HG03571 (cell line): ENCODE results near the gene USP7.
"Not testable (repeated sequence)": the region's sequence is repeated elsewhere in the genome, so short reads cannot be mapped to it uniquely, and the experiment has no call there.

Source experiments
- ATAC-seq: cut with Tn5 transposase; IDR thresholded peaks from one replicate; pipeline ENCODE4 v1.9.1; 2021; ENCODE audit not compliant: unreplicated experiment

Gene USP7

GRCh38 chr16:8975039-8975438, 11.3 kb upstream of the USP7 start:
- ATAC-seq: no peak

- no peak for ATAC-seq
These were observed 9.3 kb upstream of the USP7 start for GRCh38 chr16:8972843-8973586.

GRCh38 chr16:8971416-8971815, 7.7 kb upstream of the USP7 start:
- ATAC-seq: no peak

GRCh38 chr16:8969202-8969897, 5.6 kb upstream of the USP7 start:
- ATAC-seq: not testable (repeated sequence)

GRCh38 chr16:8968054-8968453, 4.3 kb upstream of the USP7 start:
- ATAC-seq: not testable (repeated sequence)

GRCh38 chr16:8967132-8967821, 3.6 kb upstream of the USP7 start:
- ATAC-seq: no peak

GRCh38 chr16:8966817-8967131, 3.1 kb upstream of the USP7 start:
- ATAC-seq: no peak

GRCh38 chr16:8964462-8964861, 756 bp upstream of the USP7 start:
- no peak for ATAC-seq

GRCh38 chr16:8963010-8963820, 491 bp downstream of the USP7 start:
- ATAC-seq: no peak

- ATAC-seq: peak; percentile 23
These were observed 1.2 kb downstream of the USP7 start for GRCh38 chr16:8962393-8963009.

- ATAC-seq: no peak
These were observed 1.8 kb downstream of the USP7 start for GRCh38 chr16:8961811-8962390.

GRCh38 chr16:8960788-8961109, 3.0 kb downstream of the USP7 start:
- ATAC-seq: no peak

GRCh38 chr16:8959921-8960787, 3.6 kb downstream of the USP7 start:
- no peak for ATAC-seq

- no peak for ATAC-seq
These were observed 5.2 kb downstream of the USP7 start for GRCh38 chr16:8958344-8959167.

- ATAC-seq: no peak
These were observed 6.1 kb downstream of the USP7 start for GRCh38 chr16:8957509-8958157.

GRCh38 chr16:8957063-8957397, 6.7 kb downstream of the USP7 start:
- ATAC-seq: no peak

GRCh38 chr16:8956265-8957062, 7.2 kb downstream of the USP7 start:
- ATAC-seq: no peak

GRCh38 chr16:8955828-8956227, 7.9 kb downstream of the USP7 start:
- ATAC-seq: no peak
